Left ventricle myocardium superior (tissue), 1 donor: Measurements from ENCODE around the gene PRKG1. TPM values are rescaled to one million over a fixed set of nuclear protein-coding genes. Genes with fewer than 3 reads are reported as not detected.
"Not testable (repeated sequence)": the region's sequence is repeated elsewhere in the genome, so short reads cannot be mapped to it uniquely, and the experiment has no call there.

Experiments used
- ATAC-seq: fragments of 200-7000 bp; cut with Tn5 transposase; one replicate; pipeline ENCODE4 v1.9.1; 2020; ENCODE audit warnings: mild to moderate bottlenecking, moderate library complexity
- DNase-seq: peaks from one replicate; pipeline ENCODE4 v3.0.0-alpha.2; 2020
- intact Hi-C: fragments of 100-400 bp; cut with micrococcal nuclease; formaldehyde crosslinking; loops from one replicate; pipeline ENCODE4 v1.11.0; 2022
- total RNA-seq: library from RNA; stranded (reverse); fragmentation: NEBNext Ultra II Directional; extraction: Animal tissue kit (Norgen Biotek cat#: 25700); gene quantifications from one replicate; pipeline ENCODE4 v1.2.1, GENCODE V29; 2021
- donor health status: DM: no; HTN: yes; CAD: no; lungs with severe emphysema.

The PRKG1 gene
- total RNA-seq, 1 donor from 2014 or later: 24.9 TPM

GRCh38 chr10:51203359-51203758, 129.1 kb downstream of the PRKG1 start:
- intact Hi-C loops: no loop called here
- DNase-seq: no peak
- no peak for ATAC-seq

- intact Hi-C loops: no loop called here
- no peak for ATAC-seq
- no peak for DNase-seq
These were observed 129.8 kb downstream of the PRKG1 start for GRCh38 chr10:51204066-51204465.

- ATAC-seq (no peak), DNase-seq (no peak)
- intact Hi-C loops: no loop called here
These were observed 130.4 kb downstream of the PRKG1 start for GRCh38 chr10:51204701-51205100.

- no peak for ATAC-seq
- no peak for DNase-seq
- intact Hi-C loops: no loop called here
These were observed 132.2 kb downstream of the PRKG1 start for GRCh38 chr10:51206500-51206899.

GRCh38 chr10:51212937-51213336, 138.7 kb downstream of the PRKG1 start:
- ATAC-seq, intact Hi-C loops, DNase-seq: not testable (repeated sequence)

GRCh38 chr10:51214207-51215196, 140.2 kb downstream of the PRKG1 start:
- peak; percentile 61 for ATAC-seq
- peak; percentile 31 for DNase-seq
- intact Hi-C loops: no loop called here

- DNase-seq: no peak
- intact Hi-C loops: no loop called here
- no peak for ATAC-seq
These were observed 141.9 kb downstream of the PRKG1 start for GRCh38 chr10:51215951-51216834.

- no peak for DNase-seq
- no peak for ATAC-seq
- intact Hi-C loops: no loop called here
These were observed 143.2 kb downstream of the PRKG1 start for GRCh38 chr10:51217505-51217904.

- ATAC-seq (peak; percentile 47), DNase-seq (no peak)
- intact Hi-C loops: no loop called here
These were observed 150.4 kb downstream of the PRKG1 start for GRCh38 chr10:51224671-51225161.

GRCh38 chr10:51227897-51228713, 153.8 kb downstream of the PRKG1 start:
- DNase-seq: no peak
- ATAC-seq: peak; percentile 32
- intact Hi-C loops: no loop called here

- intact Hi-C loops: no loop called here
- no peak for DNase-seq
- ATAC-seq: no peak
These were observed 154.4 kb downstream of the PRKG1 start for GRCh38 chr10:51228714-51229100.

GRCh38 chr10:51230887-51231585, 156.7 kb downstream of the PRKG1 start:
- DNase-seq (no peak), ATAC-seq (peak; percentile 85)
- intact Hi-C loops: no loop called here

GRCh38 chr10:51231754-51232153, 157.5 kb downstream of the PRKG1 start:
- intact Hi-C loops: no loop called here
- DNase-seq: no peak
- ATAC-seq: peak; percentile 22

- intact Hi-C loops: no loop called here
- DNase-seq (no peak), ATAC-seq (no peak)
These were observed 159.2 kb downstream of the PRKG1 start for GRCh38 chr10:51233337-51234100.

GRCh38 chr10:51235865-51236264, 161.6 kb downstream of the PRKG1 start:
- ATAC-seq (no peak), DNase-seq (no peak)
- intact Hi-C loops: no loop called here

GRCh38 chr10:51239006-51239405, 164.7 kb downstream of the PRKG1 start:
- ATAC-seq: peak; percentile 62
- no peak for DNase-seq
- intact Hi-C loops: no loop called here

- no peak for ATAC-seq
- DNase-seq: no peak
- intact Hi-C loops: no loop called here
These were observed 167.2 kb downstream of the PRKG1 start for GRCh38 chr10:51241461-51241860.

GRCh38 chr10:51242393-51242792, 168.1 kb downstream of the PRKG1 start:
- intact Hi-C loops: no loop called here
- ATAC-seq (no peak), DNase-seq (no peak)
